Epidermal melanocyte (primary cell): Measurements from ENCODE around the gene RPP25.
"Not testable (repeated sequence)": the region's sequence is repeated elsewhere in the genome, so short reads cannot be mapped to it uniquely, and the experiment has no call there.

Source experiments
- DNase-seq: peaks from one replicate; pipeline ENCODE4 v3.0.0; 2011; ENCODE audit warnings: low spot score; ENCODE audit not compliant: insufficient read length

Gene RPP25

GRCh38 chr15:74924525-74924924 is 32.0 kb downstream of the RPP25 start:
- no peak for DNase-seq

GRCh38 chr15:74920456-74920855 is 36.1 kb downstream of the RPP25 start:
- no peak for DNase-seq

- DNase-seq = no peak
These were observed 38.9 kb downstream of the RPP25 start for GRCh38 chr15:74917676-74918075.

GRCh38 chr15:74913799-74914198 is 42.8 kb downstream of the RPP25 start:
- not testable (repeated sequence) for DNase-seq

GRCh38 chr15:74913041-74913440 is 43.5 kb downstream of the RPP25 start:
- DNase-seq = no peak

- DNase-seq = no peak
These were observed 47.9 kb downstream of the RPP25 start for GRCh38 chr15:74908635-74909034.

GRCh38 chr15:74907163-74907870 is 49.3 kb downstream of the RPP25 start:
- no peak for DNase-seq

- peak; percentile 93 for DNase-seq
These were observed 50.0 kb downstream of the RPP25 start, which contains the start of gene FAM219B for GRCh38 chr15:74906450-74907162. FAM219B (minus strand) TSS chr15:74906851; CDS start chr15:74906800, 51 bp downstream.

GRCh38 chr15:74906067-74906449 is 50.5 kb downstream of the RPP25 start:
- no peak for DNase-seq
